HFF-Myc (cell line): ENCODE measurements around the gene SLK.

ENCODE experiments used
- DNase-seq: peaks from one replicate; pipeline ENCODE4 v3.0.0-alpha.2; 2011; ENCODE audit warnings: low read depth; ENCODE audit errors: extremely low read depth
- H3K4me3 ChIP-seq: replicated peaks from 2 replicates; pipeline ENCODE4 v1.5.1; 2011; ENCODE audit warnings: low read depth, mild to moderate bottlenecking, control low read depth, low read length
- CTCF ChIP-seq: IDR thresholded peaks from 2 replicates; pipeline ENCODE4 v1.5.1; 2012; ENCODE audit warnings: mild to moderate bottlenecking, low read depth, low read length, control low read depth; ENCODE audit errors: missing control alignments

Gene SLK

GRCh38 chr10:104029521-104029860 lies 62.6 kb downstream of the SLK start:
- no peak for DNase-seq
- H3K4me3 ChIP-seq: no peak overlapping the region
- no peak for TF ChIP-seq CTCF

DNA sequence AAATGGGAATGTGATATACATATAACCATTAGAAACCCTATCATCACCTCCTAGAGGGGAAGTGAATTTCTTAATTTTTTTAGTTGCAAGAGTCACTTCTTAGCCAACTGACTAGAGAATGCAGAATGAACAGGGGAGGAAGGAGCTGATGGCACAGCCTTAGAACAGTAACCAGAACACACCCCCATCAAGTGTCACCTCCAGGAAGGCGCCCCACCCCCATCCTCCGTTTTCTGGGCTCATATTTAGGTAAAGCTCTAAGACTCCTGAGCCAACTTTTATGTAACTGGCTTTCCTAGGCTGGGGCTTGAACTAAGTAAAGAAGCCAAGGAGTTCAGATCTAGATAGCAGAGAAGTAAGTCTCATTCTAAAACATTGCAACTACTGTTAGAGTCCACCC lies 64.7 kb downstream of the SLK start:
- DNase-seq: no peak
- no peak for TF ChIP-seq CTCF
- H3K4me3 ChIP-seq: no peak overlapping the region

DNA sequence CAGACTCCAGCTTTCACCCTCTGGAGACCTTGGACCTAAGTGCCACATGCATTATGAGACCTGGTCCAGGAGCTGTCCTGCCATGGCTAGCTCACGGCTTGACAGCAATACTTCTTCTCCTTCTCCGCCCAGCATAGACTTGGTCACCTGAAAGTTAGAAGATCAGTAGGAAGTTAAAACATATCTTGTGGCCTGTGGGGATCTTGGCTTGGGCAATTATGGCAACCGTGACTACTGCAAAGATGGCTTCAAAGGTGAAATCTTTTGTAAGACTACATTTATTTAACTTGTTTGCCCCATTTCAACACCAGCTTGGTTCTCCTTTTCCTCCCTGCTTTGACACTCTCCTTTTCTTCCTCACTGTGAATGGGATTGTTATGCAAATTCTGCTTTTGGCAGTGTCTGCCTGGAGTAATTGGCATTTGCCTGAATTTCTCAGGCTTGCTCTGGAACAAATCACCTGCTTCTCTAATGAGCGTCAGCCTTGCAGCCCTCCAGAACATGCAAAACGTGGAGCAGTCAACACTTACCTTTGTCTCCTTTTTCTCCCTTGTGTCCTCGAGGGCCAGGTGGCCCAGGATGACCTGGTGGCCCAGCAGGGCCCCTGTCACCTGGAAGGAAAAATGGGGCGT lies 65.3 kb downstream of the SLK start:
- TF ChIP-seq CTCF: no peak
- no peak for DNase-seq
- H3K4me3 ChIP-seq: no peak overlapping the region

DNA sequence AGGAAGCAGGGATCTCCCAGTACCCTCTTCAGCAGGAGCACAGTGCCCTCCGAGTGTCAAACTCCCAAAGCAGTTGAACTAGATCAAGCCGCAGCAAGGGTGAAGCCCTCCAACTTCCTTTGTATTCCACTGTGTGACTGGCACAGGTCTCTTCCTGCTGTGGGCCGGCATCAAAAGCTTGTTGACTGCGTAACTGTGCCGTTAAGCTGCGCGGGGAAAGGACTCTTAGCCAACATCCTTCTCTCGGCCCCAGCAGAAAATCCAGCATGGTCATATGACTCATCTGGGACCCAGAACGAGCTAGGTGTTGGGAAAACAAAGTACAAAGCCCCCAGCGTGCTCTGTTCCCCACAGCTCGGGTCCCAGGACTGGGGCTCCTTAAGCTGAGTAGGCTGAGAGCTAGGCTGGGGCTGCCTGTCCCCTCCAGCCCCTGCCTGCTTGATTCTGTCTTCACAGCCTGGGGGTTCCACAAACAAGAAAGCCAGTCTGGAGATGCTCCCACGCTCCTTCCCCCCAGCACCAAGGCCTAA lies 66.5 kb downstream of the SLK start:
- no peak for DNase-seq
- no peak for TF ChIP-seq CTCF
- H3K4me3 ChIP-seq: no peak overlapping the region

GRCh38 chr10:104033966-104034365 lies 67.0 kb downstream of the SLK start:
- H3K4me3 ChIP-seq: no peak overlapping the region
- no peak for DNase-seq
- no peak for TF ChIP-seq CTCF

DNA sequence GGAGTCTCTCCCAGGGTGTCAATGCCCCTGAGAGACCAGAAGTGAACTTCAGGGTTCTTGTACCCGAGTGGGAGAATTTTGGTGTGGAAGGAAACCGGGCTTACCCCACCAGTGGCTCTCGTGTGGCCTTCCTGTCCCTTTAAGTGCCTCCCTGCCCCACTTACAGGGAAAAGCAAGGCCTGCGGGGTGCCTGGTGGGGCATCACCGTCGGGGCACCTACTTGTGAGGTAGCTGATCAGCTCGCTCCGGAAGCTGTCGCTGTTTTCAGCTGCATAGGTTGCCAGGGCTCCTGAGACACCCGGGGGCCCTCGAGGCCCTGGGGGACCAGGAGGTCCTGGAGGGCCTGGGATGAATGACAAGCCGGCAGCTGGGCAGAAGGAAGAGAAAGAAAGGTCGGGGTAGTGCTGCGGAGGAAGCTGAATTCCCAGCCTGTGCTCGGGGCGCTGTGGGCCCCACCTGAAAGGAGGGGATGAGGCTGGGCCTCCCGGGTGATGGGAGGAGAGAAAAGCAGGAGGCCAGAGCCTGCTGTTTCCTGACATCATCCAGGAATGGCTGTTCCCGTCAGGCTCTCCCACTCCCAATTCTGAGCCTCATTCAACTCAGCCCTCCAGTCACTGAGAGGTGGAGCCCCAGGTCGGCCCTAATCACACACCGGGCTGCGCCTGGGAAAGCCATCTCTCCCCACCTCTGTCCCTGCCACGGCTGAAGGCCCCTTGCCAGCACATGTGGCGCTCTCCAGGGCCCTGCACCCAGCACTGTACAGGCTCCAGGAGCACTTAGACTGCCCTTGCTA lies 67.7 kb downstream of the SLK start:
- DNase-seq: no peak
- no peak for TF ChIP-seq CTCF

More for the DNA sequence above, 67.7 kb downstream of the SLK start:
- no peak overlapping the region for H3K4me3 ChIP-seq
